Neural crest cell (in vitro differentiated cells): ENCODE results near the gene FRMPD2. TPM values are rescaled to one million over a fixed set of nuclear protein-coding genes. Genes with fewer than 3 reads are reported as not detected.

ENCODE experiments used
- DNase-seq: peaks from one replicate; pipeline ENCODE4 v3.0.0; 2021; ENCODE audit warnings: low read depth, mixed read lengths, low spot score
- H3K27ac Mint-ChIP-seq: one replicate; pipeline ENCODE4 v1.8.0; 2021; ENCODE audit warnings: mild to moderate bottlenecking, mixed read lengths; ENCODE audit not compliant: unreplicated experiment
- H3K27me3 Mint-ChIP-seq: 2 replicates; pipeline ENCODE4 v1.8.0; 2021; ENCODE audit warnings: low read depth, mild to moderate bottlenecking, mixed read lengths
- H3K36me3 Mint-ChIP-seq: 2 replicates; pipeline ENCODE4 v1.8.0; 2021; ENCODE audit warnings: low read depth, mild to moderate bottlenecking, mixed read lengths
- H3K4me1 Mint-ChIP-seq: 2 replicates; pipeline ENCODE4 v1.8.0; 2021; ENCODE audit warnings: mixed read lengths
- H3K4me3 Mint-ChIP-seq: one replicate; pipeline ENCODE4 v1.8.0; 2021; ENCODE audit warnings: mild to moderate bottlenecking, mixed read lengths
- H3K9me3 Mint-ChIP-seq: 2 replicates; pipeline ENCODE4 v1.8.0; 2021; ENCODE audit warnings: mixed read lengths
- total RNA-seq: library from RNA; stranded (reverse); gene quantifications from 2 replicates; pipeline ENCODE4 v1.2.1, GENCODE V29; 2021
- TF ChIP-seq, protein P1 (sequence below): fragments of 200-600 bp; sonication (generic); conservative IDR thresholded peaks from 2 replicates; pipeline ENCODE4 v1.5.0; 2021; ENCODE audit warnings: antibody characterized with exemption, mild to moderate bottlenecking

Gene FRMPD2
- total RNA-seq, 1 donor from 2014 or later = 0.26 TPM

DNA sequence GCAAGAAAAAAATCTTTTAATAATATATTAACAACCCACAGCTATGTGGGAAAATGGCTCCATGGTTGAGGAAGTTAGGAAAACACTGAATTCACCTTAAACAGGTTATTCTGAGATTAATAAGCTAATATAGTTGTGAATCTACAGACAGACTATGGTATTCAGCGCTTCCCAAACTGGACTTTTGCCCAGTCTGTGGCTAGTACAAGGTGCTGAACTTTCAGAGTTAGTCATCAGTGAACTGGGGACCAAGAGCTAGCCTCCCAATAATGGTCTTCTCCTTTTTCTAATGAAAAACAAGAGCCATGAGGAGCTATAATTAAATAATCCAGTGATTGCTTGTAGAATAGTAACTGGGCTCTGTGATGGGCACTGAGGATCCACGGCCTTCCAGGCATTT lies 65.3 kb downstream of the FRMPD2 start:
- no peaks in the 10 kb centered on the region for H3K27me3 Mint-ChIP-seq
- TF ChIP-seq, protein P1, sequence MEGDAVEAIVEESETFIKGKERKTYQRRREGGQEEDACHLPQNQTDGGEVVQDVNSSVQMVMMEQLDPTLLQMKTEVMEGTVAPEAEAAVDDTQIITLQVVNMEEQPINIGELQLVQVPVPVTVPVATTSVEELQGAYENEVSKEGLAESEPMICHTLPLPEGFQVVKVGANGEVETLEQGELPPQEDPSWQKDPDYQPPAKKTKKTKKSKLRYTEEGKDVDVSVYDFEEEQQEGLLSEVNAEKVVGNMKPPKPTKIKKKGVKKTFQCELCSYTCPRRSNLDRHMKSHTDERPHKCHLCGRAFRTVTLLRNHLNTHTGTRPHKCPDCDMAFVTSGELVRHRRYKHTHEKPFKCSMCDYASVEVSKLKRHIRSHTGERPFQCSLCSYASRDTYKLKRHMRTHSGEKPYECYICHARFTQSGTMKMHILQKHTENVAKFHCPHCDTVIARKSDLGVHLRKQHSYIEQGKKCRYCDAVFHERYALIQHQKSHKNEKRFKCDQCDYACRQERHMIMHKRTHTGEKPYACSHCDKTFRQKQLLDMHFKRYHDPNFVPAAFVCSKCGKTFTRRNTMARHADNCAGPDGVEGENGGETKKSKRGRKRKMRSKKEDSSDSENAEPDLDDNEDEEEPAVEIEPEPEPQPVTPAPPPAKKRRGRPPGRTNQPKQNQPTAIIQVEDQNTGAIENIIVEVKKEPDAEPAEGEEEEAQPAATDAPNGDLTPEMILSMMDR = no peak
- DNase-seq = no peak
- H3K27ac Mint-ChIP-seq = no peak overlapping the region
- H3K9me3 Mint-ChIP-seq = no peaks in the 10 kb centered on the region
- no peak overlapping the region for H3K4me3 Mint-ChIP-seq
- no peaks in the 10 kb centered on the region for H3K36me3 Mint-ChIP-seq
- H3K4me1 Mint-ChIP-seq = no peaks in the 10 kb centered on the region

DNA sequence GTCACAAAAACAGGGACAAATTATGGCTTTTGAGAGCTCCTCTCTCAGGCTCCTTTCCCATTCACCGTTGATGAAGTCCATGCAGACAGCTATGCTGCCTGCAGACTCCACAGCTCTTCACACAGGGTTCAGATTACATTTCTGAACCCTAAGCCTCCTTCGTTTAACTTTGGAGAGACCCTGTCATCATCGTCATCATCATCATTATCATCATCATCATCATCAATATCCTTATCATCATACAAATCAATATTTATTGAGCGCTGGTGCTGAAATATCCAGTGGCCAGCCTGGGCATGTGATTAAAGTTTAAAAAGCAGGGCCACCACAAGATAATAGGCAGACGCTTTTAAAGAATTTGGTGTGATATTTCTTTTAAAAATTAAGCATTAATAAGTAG lies 66.6 kb downstream of the FRMPD2 start:
- H3K27ac Mint-ChIP-seq = no peak overlapping the region

DNA sequence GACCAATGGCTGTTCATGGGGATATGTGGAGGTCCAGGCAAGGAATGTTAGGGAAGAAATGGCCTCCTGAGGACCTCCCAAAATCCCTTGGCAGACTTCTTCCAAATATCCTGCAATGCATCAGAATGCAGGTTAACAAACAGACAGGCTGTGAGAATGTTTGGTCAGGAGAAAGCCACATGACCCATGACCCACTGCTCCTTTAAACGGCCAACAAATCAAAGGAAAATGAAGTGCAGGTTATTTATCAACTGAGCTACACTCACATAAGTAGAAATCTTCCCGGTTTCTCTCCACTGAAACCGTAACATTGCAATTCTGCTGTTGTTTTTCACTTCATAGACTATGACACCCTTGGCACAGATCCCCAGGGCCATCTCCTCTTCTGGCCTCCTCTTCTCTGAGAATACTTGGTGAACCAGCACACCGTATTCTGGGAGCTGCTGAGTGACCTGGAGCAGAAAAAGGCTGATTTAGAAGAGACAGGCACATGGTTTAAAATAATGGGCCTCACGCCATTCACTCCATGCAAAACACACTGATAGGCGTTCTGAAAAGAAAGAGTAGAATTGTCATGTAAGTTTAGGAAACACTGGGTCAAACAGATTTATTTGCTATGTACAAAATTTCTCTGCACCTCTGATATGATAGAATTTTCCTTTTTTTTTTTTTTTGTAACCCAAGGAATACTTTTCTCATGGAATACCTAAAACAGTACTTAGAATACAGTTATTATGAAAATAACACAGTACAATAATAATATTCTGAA lies 67.8 kb downstream of the FRMPD2 start:
- no peak overlapping the region for H3K27ac Mint-ChIP-seq
- TF ChIP-seq, protein P1 = no peak
- H3K9me3 Mint-ChIP-seq = no peaks in the 10 kb centered on the region
- H3K4me1 Mint-ChIP-seq = no peaks in the 10 kb centered on the region
- no peak for DNase-seq
- no peaks in the 10 kb centered on the region for H3K36me3 Mint-ChIP-seq
- no peak overlapping the region for H3K4me3 Mint-ChIP-seq
- no peaks in the 10 kb centered on the region for H3K27me3 Mint-ChIP-seq

More for the DNA sequence above, 66.6 kb downstream of the FRMPD2 start:
- TF ChIP-seq, protein P1 = no peak
- DNase-seq = no peak
- H3K9me3 Mint-ChIP-seq = no peaks in the 10 kb centered on the region
- no peak overlapping the region for H3K4me3 Mint-ChIP-seq
- H3K4me1 Mint-ChIP-seq = no peaks in the 10 kb centered on the region
- no peaks in the 10 kb centered on the region for H3K27me3 Mint-ChIP-seq
- H3K36me3 Mint-ChIP-seq = no peaks in the 10 kb centered on the region

DNA sequence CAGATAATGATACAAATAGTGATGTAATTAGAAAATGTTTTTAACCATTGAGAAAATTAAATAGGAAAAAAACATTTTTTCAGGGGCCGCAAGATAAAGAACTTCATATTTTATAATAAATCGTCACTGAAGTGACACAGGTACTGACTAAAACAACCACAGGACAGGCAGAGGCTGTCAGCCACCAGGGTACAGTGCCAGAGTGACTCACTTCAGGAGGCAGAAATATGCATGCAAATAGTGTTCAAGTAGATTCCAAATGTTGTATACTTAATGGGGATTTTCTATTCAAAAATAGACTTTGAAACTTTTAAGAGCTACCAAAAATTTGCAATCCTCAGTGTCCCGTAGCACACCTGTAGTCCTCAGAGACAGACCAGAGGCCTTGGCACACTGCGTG lies 68.6 kb downstream of the FRMPD2 start:
- no peak overlapping the region for H3K4me3 Mint-ChIP-seq
- H3K27ac Mint-ChIP-seq = no peak overlapping the region
- no peaks in the 10 kb centered on the region for H3K27me3 Mint-ChIP-seq
- TF ChIP-seq, protein P1 = no peak
- H3K36me3 Mint-ChIP-seq = no peaks in the 10 kb centered on the region
- H3K4me1 Mint-ChIP-seq = no peaks in the 10 kb centered on the region
- no peak for DNase-seq
- H3K9me3 Mint-ChIP-seq = no peaks in the 10 kb centered on the region

DNA sequence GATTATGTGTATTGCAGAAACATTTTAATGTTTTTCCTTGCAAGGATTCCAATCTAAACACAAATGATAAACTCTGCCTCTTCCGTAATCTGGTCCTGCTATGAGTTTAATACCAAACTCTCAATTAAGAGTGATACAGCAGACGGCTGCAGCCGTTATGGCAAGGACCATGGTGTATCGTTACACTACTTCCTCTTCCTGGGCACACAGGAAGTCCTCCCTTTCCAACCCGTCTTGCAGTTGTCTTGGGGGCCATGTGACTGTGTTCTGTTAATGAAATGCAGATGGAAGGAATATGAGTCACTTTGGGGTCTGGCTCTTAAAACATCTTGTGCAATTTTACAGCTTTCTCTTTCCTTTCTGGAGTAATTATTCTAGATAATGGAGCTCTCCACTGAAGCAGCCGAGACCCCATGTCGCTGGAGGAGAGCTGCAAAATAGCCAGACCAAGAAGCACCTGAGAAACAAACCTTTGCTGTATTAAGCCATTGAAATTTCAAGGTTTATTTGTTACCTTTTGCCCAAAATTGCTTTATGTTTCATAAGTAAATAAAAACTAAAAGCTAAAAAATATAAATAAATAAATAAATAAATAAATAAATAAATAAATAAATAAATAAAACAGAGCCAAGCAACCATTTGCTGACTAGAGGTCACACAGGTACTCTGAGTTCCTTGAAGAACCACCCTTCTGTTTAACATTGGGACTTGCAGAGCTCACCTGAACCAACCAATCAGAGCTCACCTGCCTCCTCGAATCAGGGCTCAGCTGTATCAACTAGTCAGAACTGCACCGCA lies 74.7 kb downstream of the FRMPD2 start:
- Mint-ChIP-seq H3K36me3 (no peaks in the 10 kb centered on the region), H3K4me3 (no peak overlapping the region), H3K27me3 (no peaks in the 10 kb centered on the region), H3K27ac (no peak overlapping the region), H3K9me3 (no peaks in the 10 kb centered on the region), H3K4me1 (no peaks in the 10 kb centered on the region)
- DNase-seq = no peak
- TF ChIP-seq, protein P1 = no peak
